ENCODE measurements around the gene TMEFF1.
"Not testable (repeated sequence)": the region's sequence is repeated elsewhere in the genome, so short reads cannot be mapped to it uniquely, and the experiment has no call there.

Gene TMEFF1, protein sequence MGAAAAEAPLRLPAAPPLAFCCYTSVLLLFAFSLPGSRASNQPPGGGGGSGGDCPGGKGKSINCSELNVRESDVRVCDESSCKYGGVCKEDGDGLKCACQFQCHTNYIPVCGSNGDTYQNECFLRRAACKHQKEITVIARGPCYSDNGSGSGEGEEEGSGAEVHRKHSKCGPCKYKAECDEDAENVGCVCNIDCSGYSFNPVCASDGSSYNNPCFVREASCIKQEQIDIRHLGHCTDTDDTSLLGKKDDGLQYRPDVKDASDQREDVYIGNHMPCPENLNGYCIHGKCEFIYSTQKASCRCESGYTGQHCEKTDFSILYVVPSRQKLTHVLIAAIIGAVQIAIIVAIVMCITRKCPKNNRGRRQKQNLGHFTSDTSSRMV

DNA sequence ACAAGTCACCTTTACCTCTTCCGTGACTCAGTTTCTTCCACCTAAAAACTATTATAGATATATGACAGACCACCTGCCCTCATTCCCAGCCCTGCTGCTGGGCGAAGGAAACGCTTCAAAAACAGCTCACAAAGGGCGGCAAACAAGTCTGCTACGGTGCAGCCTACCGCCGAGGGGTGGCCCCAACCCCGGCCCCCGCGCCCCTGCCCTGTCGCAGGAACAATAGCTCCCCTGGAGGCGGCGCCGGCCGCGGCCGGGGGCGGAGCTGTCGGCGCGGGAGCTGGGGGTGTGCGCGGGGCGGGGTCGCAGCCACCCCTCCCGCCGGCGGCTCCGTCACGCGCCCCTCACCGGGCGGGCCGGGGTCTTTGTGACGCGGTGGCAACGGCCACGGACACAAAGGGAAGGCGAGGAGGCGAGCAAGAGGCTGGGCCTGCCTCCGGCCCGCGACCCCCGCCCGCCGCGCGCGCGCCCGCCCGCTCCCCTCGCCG, at the start of gene TMEFF1:
Gene TMEFF1, plus strand, starts transcription at position 362 of the 488 bp plus-strand sequence. CDS start 396 bp downstream, outside the sequence.
- no peak for DNase-seq (ENCODE audit: low read depth)

DNA sequence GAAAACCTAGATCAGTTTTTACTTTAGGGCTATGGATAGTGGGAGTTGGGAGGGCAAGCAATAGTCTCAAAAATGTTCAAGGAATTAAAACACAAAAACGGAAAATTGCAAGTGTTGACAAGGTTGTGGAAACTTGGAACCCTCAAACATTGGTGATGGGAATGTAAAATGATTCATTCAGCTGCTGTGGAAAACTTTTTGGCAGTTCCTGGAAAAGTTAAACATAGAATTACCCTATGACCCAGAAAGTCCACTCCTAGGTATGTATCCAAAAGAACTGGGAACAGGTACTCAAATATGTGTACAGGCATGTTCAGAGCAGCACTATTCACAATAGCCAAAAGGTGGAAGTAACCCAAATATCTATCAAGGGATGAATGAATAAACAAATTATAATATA, 47.2 kb upstream of the TMEFF1 start:
- no peak for DNase-seq (ENCODE audit: low read depth)

DNA sequence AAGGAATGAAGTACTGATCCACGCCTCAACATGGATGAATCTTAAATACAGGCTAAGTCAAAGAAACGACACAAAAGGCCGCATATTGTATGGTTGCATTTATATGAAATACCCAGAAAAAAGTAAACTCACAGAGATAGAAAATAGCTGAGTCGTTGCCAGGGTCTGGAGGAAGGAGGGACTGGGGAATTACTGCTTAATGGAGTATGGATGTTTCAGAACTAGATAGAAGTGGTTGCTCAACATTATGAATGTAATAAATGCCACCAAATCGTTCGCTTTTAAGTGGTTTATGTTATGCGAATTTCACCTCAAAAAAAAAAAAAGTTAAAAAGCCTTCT, 46.8 kb upstream of the TMEFF1 start:
- DNase-seq (ENCODE audit: low read depth), result no peak

DNA sequence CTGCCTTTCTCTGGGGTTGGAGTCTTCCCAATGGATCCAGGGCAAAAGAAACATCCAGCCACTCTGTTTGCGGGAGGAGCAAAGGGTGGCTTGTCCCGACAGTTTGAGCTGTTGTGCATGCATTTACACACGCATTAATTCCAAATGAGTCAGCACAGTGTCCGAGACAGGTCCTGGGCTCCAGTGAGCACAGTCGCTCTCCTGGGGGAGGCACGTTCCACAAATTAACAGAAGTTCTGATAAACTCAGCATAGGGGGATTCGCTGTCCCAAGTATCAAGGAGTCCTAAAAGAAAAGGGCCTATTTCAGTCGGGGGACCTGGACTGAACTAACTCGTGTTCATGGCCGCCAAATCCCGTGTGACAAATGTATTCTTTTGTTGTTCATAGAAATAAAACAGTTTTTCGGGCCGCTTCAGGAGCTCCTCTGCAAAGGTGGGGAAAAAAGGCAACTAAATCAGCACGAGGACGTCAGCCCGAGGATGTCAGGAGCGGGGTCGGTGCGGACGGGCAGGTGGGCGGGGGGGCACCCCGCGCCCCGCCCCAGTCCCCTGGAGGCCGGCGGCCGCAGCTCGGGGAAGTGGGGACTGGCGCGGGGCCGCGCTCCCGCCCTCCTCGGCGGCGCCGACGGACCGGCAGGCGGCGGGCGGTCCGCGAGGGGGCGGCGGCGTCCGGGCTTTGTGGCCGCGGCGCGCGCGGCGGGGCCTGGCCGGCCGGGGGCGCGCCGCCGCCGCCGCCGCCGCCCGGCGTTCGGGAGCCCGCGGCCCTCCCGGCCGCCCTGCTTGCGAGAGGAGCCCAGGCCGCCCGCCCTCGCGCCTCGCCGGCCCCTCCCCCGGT, 46.2 kb upstream of the TMEFF1 start, which contains the start of gene MSANTD3:
Gene MSANTD3, plus strand, starts transcription at position 614 of the 836 bp plus-strand sequence. CDS start 14,796 bp downstream, outside the sequence.
- peak; percentile 6 for DNase-seq (ENCODE audit: low read depth)

DNA sequence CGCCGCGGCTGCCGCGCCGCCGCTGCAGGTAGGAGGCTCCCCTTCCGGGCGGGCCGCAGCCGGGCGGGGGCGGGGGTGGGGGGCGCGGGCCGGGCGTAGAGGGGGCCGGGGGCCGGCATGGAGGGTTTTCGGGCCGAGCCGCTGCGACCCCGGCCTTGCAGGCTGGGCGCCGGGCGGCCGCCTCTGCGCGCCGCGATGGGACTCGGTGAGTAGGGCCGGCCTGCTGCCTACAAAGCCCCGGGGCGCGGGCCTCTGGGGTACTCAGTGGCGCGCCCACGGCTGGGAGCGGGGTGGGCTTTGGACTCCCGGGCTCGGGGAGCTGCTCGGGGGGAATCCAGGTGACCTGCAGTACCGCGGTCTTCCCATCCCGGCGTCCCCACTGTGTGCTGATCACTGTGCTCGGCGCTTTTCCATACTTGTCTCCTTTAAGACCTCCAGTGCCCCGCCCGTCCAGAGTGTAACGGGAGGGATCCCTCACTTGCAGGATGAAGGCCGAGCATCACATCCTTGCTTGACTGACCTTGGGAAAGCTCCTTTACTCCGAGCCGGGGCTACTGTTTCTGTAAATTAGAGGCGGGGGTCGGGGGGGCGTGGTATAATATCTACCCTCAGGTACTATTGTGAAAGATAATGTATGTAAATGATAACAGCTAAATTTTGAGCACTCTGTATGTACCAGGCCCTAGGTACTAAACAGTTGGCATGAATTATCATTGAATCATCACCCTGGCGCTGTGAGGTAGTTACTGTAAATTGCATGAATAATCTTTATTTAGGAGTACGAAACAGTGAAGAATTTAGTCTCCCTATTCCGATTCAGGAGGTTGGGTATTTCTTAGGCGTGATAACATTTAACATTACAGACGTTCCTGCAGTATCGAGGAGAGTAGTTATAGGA, 45.3 kb upstream of the TMEFF1 start:
- no peak for DNase-seq (ENCODE audit: low read depth)

DNA sequence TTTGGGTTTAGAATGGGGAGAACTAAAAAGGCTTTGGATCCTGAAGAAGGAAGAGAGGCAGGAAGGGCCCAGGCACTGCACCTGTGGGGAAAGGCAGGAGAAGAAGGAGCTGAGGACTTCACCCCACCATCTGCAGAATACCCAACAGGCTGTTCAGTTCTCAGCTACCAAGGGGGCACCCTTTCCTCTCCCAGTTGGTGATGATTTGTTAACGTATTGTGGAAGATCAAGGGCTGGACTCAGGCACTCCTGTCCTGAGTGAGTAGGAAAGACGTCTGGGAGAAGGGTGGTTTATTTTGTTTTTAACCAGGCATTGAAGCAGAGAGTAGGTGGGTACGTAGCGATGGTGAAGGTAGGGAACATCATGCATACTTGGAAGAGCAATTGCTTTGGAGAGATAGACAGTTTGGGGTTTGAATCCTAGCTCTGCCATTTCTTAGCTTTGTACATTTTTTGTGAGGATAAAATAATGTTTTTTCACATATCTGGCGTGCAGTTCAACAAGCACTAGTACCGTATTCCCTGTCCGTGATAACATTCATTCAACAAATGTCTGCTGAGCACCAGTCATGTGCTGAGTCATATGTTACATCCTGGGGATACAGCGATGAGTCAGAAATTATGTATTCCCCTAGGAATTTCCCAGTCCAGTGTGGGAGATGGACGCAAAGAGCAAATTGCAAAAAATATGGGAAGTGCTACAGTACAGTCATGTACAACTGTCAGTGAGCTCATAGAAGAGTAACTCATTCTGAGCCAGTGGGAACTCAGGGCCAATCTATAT, 43.9 kb upstream of the TMEFF1 start:
- DNase-seq (ENCODE audit: low read depth), result no peak

DNA sequence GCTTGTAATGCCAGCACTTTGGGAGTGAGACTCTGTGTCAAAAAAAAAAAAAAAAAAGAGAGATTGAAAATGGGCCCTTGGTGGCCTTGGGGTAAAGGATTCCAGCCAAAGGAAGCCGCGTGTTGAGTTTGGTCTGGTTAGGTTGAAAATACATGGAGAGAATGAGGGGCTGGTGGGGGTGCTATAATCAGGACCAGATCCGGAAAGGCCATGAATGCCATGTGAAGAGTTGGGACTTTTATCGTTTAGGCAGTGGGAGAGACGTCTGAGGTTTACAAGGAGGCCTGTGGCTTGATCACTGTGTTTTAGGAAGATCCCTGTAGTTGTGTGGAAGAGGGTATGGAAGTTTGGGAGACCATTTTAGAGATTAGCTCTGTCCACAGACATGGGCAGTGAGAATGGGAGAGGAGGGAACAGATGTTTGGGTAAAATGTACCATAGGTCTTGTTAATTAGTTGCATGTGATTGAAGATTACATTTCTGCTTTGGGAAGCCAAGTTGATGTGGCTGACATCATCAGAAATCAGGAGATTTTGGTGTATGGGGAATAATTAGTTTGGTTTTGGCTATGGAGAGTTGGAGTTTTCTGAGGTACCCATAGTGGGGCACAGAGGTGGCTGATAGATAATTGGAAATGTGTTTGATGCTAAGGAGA, 42.5 kb upstream of the TMEFF1 start:
- DNase-seq (ENCODE audit: low read depth), result no peak

DNA sequence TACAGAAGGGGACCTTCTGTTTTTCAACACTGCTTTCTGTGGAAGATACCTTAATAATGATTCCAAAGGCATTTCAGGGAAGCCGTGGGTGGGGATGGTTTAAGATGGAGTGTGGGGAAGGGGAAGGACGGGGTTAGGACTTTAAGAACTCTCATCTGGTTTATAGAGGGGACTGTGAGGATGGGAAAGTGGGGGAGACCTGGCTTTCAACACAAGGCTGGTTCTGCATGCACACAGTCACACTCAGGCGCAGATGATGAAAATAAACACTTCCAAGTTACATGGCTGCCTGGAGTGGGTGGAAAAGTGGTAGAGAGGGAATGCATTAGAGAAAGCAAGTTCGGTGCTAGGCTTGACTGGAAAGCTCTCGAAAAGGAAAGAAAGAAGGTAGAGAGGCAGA, 41.1 kb upstream of the TMEFF1 start:
- DNase-seq (ENCODE audit: low read depth), result no peak

DNA sequence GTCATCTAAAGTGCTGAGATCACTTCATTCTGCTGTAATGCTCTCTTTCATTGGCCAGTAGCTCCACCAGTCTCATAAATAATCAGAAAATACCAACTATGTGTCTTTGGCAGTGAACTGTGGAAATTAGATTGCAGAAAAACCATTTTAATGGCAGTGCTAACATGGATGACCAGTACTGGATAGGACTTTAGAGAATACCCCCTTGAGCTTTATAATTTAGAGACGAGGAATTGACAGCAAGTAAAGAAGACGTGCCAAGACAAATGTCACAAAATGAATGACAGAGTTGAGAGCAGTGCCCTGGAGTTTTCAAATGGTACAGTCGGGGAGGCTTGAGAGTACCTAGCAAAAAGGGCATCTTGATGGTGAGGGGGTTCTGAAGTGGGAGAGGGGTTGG, 40.2 kb upstream of the TMEFF1 start:
- DNase-seq (ENCODE audit: low read depth), result no peak

DNA sequence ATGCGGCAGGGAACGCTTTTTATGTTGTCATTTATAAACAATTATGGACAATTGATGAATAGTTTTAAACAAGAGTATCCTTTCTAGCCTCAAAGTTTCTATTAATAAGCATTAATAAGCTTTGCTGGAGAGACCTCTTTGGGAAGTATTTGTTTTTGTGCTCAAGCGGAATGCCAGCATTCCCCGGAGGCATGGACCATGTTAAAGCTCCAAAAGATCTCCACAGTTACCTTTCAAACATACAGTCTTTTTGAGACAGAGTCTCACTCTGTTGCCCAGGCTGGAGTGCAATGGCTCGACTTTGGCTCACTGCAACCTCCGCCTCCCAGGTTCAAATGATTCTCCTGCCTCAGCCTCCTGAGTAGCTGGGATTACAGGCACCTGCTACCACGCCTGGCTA, 36.4 kb upstream of the TMEFF1 start:
- DNase-seq (ENCODE audit: low read depth), result no peak

DNA sequence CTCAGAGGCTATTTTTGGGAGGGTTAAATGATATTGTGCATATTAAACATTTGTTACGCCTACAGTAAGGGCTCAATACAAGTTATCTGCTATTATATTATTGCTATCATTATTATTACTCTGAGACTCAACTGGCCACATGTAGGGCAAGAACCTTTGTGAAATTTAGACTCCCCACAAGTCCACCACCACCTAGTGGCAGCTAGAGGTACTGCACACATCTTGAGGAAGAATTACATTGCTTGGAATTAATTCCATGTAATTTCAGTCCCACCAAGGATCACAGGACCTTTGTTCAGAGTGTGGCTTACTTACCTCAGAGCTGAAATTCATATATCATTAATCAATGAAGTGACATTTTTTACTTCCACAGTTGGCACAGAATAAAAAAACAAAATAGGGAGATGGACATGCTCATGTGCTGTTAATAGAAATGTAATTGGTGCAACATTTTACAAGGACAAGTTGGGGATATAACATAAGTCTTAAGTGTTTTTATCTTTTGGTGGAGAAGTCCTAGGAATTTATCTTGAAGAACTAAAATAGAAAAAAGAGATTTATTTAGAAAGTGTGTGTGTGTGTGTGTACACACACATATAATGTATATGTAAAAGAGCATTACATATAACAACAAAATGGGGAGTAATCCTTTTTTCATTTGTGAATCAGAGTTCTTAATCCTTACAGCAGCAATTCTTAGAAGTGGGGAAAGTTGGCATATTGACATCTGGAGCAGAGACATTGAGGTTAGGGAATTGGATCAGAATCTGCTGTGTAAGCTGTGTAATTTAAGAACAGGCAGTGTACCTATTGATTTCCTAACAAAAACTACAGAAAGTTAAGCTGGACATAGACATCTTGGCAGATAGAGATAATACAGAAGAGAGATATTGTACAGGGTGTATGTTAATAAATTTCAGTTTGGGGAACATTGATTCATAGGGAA, 34.8 kb upstream of the TMEFF1 start:
- peak; percentile 54 for DNase-seq (ENCODE audit: low read depth)

DNA sequence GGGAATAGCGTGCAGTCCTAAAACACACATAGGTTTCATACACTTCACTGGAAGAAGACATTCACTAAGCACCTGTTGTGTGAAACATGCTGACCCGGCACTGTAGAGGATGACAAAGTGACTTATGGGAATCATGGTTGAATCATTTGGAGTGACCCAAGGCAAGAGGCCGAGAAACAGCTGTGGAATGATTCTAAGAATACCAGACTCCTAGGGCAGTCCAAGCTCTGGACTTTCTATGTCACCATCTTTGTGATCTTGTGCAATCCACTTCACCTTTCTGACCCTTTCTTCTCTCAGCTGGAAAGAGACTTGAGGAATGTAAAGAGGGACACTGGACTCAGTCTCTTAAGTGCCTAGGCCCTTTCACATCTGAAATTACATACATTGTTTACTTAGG, 32.9 kb upstream of the TMEFF1 start:
- no peak for DNase-seq (ENCODE audit: low read depth)

DNA sequence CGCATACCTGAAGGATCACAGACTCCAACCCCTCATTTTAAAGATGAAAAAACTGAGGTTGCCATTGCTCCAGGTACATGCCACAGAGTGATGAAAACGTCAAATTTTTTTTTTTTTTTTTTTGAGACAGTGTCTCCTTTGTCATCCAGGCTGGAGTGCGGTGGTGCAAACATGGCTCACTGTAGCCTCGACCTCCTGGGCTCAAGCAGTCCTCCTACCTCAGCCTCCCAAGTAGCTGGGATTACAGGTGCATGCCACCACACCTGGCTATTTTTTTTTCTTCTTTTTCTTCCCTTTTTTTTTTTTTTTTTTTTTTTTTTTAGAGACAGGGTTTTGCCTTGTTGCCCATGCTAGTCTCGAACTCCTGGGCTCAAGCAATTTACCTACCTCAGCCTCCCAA, 32.5 kb upstream of the TMEFF1 start:
- DNase-seq (ENCODE audit: low read depth), result not testable (repeated sequence)

DNA sequence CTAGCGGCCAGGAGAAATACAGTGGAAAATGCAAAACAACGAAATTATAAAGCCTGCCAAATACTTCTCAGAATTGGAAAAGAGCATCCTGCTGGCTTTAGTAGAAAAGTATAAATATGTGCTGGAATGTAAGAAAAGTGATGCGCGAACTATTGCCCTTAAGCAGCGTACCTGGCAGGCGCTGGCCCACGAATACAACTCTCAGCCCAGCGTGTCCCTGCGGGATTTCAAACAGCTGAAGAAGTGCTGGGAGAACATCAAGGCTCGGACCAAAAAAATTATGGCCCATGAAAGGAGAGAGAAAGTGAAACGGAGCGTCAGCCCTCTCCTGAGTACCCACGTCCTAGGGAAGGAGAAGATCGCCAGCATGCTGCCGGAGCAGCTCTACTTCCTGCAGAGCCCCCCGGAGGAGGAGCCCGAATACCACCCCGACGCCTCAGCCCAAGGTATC, 31.0 kb upstream of the TMEFF1 start:
- DNase-seq (ENCODE audit: low read depth), result no peak

DNA sequence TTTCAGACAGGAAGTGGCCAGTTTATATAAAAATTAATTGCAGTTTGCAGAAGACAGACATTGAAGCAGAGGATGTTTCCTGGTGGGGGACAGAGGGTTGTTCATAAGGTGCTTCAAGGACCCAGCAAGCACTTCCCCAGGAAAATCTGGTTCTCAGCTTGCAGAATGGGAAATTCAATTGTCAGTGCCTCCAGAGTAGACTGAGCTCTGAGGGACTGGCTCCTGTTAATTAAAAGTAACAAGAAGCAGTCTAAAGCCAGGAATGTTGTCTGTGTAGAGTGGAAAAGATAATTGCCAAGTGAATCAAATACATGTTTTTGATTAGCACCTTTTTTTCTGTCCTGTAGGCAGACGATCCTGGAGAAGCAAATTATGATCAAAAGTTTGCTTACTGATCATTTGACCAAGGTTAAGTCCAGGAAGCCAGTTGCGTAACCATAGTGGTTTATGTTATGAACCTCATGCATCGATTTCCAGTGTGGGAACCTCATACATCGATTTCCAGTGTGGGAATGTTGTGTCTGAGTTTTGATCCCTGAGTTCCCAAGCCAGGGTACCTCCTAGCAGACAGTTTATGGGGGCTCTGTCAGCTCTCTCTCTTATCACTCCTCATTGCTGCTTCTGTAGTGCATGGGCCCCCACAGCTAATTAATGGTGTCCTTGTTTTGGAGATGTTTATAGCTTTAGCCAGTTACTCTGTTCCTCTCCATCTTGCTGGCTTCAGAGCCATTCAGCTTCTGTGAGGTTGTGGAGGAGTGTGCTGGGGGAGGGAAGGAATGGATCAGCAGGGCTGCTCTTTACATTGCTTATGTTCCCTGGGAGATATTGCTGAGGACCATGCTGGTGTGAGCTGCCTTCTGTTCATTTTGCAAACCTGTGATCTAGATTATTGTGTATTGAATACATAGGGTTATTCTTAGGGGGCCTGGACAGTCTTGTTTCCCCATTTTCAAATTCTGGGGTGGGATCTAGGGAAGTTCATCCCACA, 28.9 kb upstream of the TMEFF1 start:
- no peak for DNase-seq (ENCODE audit: low read depth)

DNA sequence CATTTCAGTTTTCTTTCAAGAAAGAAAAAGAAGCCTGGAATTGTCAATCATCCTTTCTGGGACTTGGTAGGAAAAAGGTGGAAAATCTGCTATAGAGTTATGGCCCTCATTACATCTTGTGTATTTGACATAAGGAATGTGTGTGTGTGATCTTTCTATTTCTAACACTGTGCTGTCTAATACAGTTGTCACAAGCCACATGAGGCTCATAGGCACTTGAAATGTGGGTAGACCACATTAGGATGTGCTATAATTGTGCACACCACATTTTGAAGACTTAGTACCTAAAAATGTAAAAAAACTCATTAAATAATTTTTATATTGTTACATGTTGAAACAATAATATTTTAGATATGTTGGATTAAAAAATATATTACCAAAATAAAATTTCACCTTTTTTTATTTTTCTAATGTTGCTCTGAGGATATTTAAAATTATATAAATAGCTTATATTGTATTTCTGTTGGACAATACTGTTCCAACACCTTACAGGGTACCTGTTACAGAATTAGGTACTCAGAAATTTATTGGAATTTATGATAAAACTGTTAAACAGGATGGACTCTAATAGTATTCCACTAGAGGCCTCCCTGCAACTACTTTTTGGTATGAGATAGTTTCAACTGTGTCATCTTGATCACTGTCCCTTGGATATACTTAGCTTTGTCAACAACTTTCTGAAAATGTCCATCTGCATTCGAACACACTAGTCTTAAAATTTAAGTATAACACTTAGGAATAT, 27.6 kb upstream of the TMEFF1 start:
- DNase-seq (ENCODE audit: low read depth), result no peak

DNA sequence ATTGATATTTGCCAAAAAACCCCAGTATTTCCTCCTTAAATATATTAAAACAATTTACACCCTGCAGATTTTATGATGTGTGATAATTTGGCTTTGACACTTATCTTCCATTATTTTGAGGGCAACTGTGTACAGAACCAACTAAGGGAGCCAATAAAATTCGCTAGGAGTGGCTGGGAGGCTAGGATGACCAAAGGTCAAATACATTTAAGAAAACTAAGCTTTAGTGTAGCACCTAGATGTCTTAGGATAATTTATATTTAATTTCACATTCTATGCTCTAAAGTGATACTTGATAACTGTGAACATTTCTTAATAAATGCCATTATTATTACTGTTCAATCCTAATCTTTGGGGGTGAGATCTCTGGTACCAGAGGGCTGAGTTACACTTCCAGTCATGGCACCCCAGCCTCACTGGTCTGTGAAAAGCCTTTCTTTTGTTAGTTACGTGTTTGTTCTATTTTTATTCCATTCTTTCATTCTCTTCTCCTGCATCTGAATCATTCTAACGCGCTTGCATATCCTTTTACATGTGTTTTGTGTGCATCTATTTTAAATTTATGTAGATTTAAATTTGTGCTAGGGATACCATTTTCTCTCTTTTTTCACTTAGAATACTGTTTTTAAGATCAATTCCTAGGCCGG, 26.9 kb upstream of the TMEFF1 start:
- DNase-seq (ENCODE audit: low read depth), result no peak
